SH-SY5Y (cell line): ENCODE results near the gene OBP2B.

Experiments used
- GATA2 ChIP-seq: IDR thresholded peaks from 2 replicates; pipeline ENCODE4 v1.6.1; 2011; ENCODE audit warnings: mild to moderate bottlenecking, low read depth, low read length
- GATA3 ChIP-seq: IDR thresholded peaks from 2 replicates; pipeline ENCODE4 v1.6.1; 2011; ENCODE audit warnings: low read depth, mild to moderate bottlenecking, low read length, moderate library complexity

GRCh38 chr9:133251773-133252172 is 42.7 kb upstream of the OBP2B start:
- TF ChIP-seq GATA2 = no peak
- TF ChIP-seq GATA3 = no peak
